Embryonic facial prominence (tissue), 1 donor: Measurements from ENCODE around the gene CAVIN2.

Source experiments
- DNase-seq: peaks from one replicate; pipeline ENCODE4 v3.0.0-alpha.2; 2016; ENCODE audit errors: extremely low spot score

CAVIN2 gene

GRCh38 chr2:191866195-191866594 lies 19.3 kb upstream of the CAVIN2 start:
- DNase-seq: no peak

GRCh38 chr2:191864628-191865374 lies 17.9 kb upstream of the CAVIN2 start:
- DNase-seq: no peak

GRCh38 chr2:191863988-191864387 lies 17.1 kb upstream of the CAVIN2 start:
- DNase-seq: no peak

- DNase-seq: no peak
Observed at GRCh38 chr2:191862156-191862775, 15.4 kb upstream of the CAVIN2 start.

GRCh38 chr2:191860760-191861466 lies 14.0 kb upstream of the CAVIN2 start:
- no peak for DNase-seq

- no peak for DNase-seq
Observed at GRCh38 chr2:191859681-191860080, 12.8 kb upstream of the CAVIN2 start.

GRCh38 chr2:191857886-191858285 lies 11.0 kb upstream of the CAVIN2 start:
- DNase-seq: no peak

- DNase-seq: no peak
Observed at GRCh38 chr2:191857259-191857805, 10.4 kb upstream of the CAVIN2 start.

GRCh38 chr2:191856111-191856876 lies 9.4 kb upstream of the CAVIN2 start:
- DNase-seq: no peak

GRCh38 chr2:191855382-191855781 lies 8.5 kb upstream of the CAVIN2 start:
- no peak for DNase-seq

- DNase-seq: no peak
Observed at GRCh38 chr2:191854382-191855372, 7.8 kb upstream of the CAVIN2 start.

- DNase-seq: no peak
Observed at GRCh38 chr2:191853843-191854242, 7.0 kb upstream of the CAVIN2 start.

GRCh38 chr2:191851158-191851557 lies 4.3 kb upstream of the CAVIN2 start:
- DNase-seq: no peak

- no peak for DNase-seq
Observed at GRCh38 chr2:191848771-191849767, 2.2 kb upstream of the CAVIN2 start.

- DNase-seq: no peak
Observed at GRCh38 chr2:191847764-191848163, 876 bp upstream of the CAVIN2 start.

GRCh38 chr2:191845876-191846514 lies 893 bp downstream of the CAVIN2 start:
- DNase-seq: no peak

GRCh38 chr2:191845248-191845715 lies 1.6 kb downstream of the CAVIN2 start:
- no peak for DNase-seq

- DNase-seq: no peak
Observed at GRCh38 chr2:191844706-191845105, 2.2 kb downstream of the CAVIN2 start.

GRCh38 chr2:191840921-191841320 lies 6.0 kb downstream of the CAVIN2 start:
- no peak for DNase-seq
